GM19351 (cell line): ENCODE results near the gene CNBD2.
"Not testable (repeated sequence)": the region's sequence is repeated elsewhere in the genome, so short reads cannot be mapped to it uniquely, and the experiment has no call there.

Source experiments
- ATAC-seq: cut with Tn5 transposase; IDR thresholded peaks from one replicate; pipeline ENCODE4 v1.9.1; 2021; ENCODE audit warnings: mild to moderate bottlenecking, moderate library complexity; ENCODE audit not compliant: unreplicated experiment

CNBD2 gene

DNA sequence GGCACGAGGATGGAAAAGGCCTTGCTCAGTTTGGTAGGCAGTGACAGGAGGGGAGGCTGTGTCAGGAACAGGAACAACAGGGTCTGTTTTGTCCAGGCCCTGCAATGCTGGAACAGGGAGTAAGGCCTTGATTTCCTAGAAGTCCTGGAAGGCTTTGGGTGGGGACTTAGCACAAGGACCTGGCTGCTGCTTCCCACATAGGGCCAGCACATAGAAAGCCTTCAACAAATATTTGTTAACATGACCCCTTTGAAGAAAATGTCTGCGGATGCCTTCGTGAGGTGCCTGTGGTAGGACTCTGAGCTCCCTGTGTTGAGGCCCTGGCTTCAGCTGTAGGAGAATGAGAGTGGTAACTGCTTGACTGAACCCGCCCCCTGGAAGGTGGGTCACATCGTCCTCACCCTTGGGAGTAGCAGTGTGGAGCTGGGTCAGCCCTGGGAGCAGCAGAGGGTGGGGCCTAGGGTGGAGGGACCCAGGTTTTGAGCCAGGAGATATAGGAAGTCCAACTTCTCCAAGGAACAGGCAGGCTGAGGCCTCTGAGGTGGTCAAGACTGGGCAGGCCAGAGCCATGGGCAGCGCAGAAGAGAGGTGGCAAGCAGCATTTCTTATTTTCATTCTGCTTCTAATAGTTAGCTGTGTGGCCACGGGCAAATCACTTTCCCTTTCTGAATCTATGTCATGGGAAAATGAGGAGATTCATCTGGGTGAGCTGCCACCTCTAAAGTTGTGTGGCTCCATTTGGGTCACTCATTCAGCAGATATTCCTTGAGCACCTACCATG is 50.0 kb downstream of the CNBD2 start:
- ATAC-seq, result no peak

DNA sequence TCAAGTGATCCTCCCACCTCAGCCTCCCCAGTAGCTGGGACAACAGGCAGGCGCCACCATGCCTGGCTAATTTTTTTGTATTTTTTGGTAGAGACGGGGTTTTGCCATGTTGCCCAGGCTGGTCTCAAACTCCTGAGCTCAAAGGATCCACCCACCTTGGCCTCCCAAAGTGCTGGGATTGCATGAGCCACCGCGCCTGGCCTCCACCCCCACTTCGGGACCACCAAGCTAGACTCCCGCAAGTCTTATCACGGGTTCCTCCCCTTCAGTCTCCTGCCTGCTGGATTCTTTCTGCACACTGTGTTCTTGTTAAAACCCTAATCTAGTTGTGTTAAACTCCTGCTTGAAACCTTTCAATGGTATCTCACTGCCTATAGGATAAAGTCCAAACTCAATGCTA is 57.7 kb downstream of the CNBD2 start:
- ATAC-seq, result not testable (repeated sequence)

DNA sequence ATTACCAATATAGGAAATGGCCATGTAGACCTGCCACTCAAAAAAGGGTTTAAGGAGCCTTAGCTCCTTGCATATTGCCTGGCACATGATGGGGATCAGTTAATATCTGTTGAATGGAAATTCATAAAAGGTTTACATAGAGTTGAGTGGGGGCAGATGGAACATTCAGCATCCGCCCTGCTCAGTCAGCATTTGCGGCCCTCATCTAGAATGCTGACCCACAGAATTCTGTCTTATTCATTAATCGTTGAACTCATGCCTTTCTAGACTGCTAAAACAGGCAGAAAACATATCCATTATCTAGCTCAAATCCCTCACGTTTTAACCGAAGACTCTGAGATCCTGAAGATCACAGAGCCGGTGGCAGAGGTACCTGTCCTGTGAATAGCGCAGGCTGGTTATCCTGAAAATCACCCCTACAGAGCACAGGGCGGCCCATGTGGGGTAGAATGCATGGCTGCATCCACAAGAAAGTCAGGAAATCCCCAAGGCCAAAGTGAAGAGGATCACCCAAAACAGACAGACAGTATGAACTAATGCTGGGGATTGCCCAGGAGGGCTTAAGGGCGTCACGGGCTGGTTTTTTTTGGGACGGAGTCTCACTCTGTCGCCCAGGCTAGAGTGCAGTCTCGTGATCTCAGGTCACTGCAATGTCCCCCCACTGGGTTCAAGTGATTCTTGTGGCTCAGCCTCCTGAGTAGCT is 59.9 kb downstream of the CNBD2 start:
- no peak for ATAC-seq

DNA sequence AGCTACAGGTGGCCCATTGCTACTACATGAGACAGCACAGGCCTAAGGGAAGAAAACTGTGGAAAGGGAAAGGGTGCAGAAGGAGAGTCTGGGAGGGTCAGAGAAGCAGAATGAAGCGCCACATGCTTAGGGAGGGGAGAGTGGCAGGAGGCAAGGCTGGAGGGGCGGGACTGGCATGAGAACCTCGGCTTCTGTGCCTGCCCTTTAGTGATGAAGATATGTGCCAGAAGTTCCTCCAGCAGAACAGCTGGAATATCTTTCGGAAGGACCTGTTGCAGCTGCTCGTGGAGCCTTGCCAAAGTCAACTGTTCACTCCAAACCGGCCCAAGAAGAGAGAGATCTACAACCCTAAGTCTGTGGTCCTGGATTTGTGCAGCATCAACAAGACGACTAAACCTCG is 61.8 kb downstream of the CNBD2 start:
- no peak for ATAC-seq

DNA sequence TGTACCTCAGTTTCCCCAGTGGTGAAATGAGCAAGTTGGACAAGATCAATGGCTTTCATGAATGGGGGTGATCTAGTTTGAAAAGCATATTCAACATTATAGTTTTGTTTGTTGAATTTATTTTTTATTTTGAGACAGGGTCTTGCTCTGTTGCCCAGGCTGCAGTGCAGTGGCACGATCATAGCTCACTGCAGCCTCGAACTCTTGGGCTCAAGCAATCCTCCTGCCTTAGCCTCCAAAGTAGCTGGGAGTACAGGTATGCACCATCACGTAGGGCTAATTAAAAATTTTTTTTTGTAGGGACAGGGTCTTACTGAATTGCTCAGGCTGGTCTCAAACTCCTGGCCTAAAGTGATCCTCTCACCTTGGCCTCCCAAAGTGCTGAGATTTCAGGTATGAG is 63.4 kb downstream of the CNBD2 start:
- no peak for ATAC-seq

DNA sequence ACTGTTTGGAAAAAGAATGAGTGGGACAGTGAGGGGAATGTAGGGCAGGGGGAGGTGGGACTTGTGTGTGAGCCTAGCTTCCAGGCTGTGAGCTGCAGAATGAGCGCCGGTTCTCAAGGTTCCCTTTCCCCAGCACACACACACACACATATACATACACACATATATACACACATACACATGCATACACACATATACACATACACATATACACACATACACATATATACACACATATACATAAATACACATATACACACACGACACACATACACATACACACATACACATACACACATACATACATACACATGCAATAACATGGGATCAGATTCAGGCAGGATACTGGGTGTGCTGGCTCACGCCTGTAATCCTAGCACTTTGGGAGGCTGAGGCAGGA is 66.5 kb downstream of the CNBD2 start:
- ATAC-seq, result no peak

DNA sequence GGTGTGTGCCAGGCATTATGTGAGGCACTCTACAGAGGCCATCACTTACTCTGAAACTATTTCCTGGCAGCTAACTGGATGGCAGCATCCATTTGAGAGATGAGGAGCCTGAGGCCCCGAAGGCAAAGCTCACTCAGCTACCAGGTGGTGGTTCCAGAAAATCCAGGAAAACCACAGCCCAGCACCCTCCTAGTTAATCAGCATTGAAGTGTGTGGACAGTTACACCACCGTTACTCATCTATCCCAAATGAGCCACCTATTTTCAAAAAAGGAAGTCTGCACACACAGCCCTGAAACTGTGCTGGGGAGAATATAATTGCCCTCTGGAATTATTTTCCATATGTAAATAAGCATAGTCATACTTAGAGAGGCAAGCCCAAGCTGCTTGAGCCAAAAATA is 67.4 kb downstream of the CNBD2 start:
- no peak for ATAC-seq

DNA sequence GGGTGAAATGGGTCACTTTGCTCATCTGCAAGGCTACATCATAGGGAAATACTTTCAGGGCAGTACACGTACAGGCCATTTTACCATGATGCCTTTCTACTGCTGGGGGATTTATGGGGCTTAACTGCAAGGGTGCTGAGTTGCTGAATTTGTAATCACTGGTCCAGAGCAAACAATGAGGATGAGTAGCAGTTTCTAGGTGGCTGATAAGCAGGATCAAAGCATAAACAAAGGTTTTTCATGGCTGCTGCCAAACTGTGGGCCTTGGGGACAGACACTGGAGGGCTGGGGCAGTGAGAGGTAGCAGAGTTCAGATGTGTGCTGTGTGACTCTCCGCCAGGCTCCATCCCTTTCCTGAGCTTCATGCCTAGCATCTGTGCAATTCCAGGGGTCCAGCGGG is 68.3 kb downstream of the CNBD2 start:
- ATAC-seq, result no peak

DNA sequence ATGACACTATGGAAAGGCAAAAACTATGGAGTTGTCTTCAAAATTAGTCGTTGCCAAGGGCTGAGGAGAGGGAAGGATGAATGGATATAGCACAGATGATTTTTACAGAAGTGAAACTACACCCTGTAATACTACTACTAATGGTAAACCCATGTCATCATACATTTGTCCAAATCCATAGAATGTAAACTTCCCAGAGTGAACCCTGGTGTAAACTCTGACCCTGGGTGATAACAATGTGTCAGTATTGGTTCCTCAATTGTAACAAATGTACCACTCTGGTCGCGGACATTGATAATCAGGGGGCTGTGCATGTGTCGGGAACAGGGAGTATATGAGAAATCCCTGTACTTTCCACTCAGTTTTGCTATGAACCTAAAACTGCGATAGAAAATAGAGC is 72.2 kb downstream of the CNBD2 start:
- no peak for ATAC-seq

DNA sequence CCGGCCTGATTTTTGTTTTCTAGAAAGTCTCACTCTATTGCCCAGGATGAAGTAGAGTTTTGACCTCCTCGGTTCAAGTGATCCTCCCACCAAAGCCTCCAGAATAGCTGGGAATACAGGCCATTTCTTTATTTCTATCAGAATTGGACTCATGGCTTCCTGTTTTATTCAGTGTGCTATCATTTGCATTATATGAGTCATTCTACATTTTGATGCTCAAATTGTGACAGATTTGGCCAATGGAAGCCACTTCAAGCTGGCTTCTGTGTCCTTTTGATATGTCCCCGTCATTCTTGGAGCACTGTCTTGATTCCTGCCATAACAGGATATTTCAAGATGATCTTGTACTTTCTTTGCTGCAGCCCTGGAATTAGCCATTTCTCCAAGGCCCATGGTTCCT is 75.1 kb downstream of the CNBD2 start:
- ATAC-seq, result no peak

DNA sequence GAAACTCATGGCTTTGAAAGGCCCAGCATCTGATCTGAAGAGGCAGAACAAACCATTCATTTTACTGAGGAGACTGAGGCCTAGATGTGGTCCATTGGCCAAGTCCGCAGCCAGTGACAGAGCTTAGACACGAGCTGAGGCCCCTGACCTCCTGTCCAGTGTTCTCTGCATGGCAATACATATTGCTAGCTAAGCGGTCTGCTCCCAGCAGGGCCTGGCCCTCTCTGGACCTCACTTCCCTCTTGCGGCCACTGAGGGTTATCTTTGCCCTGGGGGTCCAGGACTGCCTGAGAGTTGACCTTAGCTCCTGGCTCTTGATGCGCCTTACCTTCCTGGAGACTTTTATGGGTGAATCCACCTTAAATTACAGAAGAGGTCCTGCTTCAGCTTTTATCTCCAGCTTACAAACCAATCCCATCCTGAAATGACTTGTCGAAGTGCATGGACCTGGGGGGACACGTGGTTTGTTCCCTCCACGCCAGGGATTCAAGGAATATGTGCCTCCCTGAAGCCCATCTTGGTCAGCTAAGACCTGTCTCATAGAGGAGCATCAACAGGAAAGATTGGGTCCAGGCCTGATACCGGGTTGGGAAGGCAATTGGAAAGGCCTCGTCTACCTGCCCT is 75.6 kb downstream of the CNBD2 start:
- ATAC-seq, result no peak

DNA sequence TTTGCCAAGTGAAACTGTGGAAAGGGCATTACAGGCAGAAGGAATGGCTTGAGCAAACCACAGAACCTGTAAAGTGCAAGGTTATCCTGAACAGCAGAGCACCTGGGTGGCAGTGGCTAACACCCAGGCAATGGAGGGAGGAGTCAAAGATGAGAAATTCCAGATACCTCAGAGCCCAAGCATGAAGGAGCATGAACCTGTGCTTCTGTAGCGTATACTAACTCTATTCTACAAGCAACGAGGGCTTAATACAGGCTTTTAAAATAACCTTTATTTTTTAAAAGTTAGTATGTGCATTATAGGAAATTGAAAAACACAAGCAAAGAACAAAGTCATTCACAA is 77.0 kb downstream of the CNBD2 start:
- ATAC-seq, result no peak

DNA sequence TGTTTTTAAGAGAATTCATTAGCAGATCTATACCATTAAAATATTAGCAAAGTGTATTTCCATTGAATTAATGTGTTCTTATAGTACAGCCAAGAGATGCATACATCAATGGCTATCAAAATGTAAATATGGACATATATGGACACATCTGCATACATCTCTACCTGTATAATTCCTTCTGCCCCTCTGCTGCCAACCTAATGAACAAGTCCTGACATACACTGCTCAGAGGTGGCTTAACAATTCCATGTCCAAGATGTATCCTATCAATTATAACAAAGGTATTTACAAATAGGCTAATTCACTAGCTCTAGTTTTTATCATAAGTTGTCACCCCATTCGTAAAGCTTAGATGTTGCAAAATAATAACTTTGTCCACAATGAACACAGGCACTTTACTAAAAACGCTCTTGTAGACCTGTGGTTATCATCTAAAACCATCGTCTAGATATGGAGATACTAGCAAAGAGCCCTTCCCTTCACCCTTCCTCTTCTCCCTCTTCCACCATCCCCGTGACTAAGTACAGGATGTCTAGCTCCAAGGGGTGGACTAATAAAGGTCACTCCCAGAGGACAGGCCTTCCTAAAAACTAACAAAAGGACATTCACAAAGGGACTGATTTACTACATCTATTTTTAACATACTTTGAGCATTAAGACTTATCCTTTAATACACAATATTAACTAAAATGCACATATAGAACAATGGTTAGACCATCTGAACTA is 77.8 kb downstream of the CNBD2 start:
- not testable (repeated sequence) for ATAC-seq

DNA sequence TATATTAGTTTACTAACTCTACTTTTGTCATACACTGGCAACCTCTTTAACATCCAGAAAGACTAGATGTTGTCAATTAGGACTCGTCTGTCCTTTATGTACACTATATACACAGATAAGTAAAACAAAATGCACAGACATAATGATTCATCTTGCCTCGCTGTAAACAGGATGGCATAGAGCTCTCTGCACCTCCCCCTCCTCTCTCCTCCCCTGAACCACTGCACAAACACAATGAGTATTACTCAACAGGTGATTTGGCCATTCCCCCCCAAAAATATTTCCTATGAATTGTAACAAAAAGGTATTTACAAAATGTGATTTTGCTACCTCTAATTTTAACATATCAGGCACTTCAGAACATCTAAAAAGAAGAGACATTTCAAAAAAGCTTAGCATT is 81.0 kb downstream of the CNBD2 start:
- not testable (repeated sequence) for ATAC-seq

DNA sequence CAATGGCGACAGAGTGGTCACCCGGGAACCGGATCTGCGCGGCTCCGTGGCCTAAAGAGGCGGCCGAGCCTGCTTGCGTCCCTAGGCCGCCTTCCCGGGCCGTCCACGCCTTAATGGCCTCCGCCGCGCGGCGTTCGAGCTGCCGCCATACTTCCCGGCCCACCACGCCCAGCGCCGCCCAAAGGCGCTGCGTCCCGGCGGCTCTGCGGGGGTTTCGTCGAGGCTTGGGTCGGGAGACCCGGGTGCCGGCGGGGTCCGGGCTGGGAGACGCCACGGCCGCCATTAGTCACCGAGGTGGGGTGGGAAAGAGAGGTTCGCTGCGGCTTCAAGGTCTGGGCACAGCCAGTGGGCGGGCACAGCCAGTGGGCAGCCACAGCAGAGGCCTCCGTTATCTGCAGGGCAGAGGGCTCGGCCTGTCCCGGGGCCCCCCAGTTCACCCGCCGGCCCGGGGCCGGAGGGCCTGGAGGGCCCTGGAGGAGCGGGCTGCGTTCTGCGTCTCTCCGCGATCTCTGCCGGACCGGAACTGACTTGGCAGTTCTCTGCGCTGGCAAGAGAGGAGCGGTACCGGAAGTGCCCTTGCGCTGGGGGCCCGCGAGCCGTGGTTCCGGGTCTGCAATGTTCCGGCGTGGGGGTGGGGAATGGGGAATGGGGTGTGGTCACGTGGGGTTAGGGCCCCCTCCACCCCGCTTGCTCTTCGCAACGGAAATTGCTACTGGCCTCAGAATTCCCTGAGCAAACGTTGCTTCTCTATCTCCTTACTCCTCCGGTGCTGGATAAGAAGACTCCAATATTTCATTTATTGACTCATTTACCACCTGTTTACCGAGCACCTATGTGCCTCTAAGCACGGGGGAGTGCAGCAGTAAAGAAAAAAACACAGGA is 82.3 kb downstream of the CNBD2 start:
- ATAC-seq, result peak; percentile 90

DNA sequence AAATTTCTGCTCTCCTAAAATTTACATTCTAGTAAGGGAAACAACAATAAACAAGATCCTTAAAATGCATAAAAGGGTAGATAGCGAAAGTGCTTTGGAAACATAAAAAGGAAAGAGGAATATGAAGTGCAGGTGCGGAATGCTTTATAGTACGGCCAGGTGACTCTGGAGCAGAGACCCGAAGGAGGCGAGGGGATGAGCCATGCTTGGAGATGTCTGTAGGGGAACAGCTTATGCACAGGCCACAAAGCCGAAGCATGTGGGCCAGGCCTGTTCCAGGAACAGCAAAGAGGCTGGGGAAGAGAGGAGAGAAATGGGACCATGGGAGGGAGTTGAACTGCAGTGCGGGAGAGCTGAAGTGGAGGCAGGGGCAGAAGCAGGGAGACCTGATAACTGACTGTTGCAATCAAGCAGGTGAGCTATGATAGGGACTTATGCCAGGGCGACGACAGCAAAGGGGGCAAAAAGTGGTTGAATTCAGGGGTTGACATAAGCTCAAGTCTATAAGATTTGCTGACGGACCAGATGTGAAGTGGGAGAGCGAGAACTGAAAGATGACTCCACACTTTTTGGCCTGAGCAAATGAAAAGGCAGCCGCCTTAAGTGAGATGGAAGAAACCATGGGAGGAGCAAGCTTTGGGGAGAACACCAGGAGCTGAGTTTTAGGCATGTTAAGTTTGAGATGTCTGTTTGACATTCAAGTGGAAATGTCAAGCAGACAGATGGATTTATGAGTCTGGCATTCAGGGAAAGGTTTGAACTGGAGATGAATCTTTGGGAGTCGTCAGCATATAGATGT is 83.1 kb downstream of the CNBD2 start:
- no peak for ATAC-seq

DNA sequence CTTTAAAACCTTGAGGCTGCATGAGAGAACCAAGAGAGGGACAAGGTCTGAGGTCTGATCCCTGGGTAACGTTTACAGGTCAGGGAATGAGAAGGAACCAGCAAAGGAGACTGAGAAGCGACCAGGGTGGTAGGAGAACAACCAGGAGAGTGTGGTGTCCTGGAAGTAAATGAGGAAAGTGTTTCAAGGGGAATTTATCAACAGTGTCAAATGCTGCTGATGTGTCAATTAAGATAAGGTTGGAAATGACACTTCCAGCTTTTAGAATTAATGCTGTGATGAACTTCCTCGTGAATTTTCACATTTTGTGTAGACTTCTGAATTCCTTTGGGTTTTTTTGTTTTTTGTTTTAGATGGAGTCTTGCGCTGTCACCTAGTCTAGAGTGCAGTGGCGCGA is 83.7 kb downstream of the CNBD2 start:
- ATAC-seq, result no peak

DNA sequence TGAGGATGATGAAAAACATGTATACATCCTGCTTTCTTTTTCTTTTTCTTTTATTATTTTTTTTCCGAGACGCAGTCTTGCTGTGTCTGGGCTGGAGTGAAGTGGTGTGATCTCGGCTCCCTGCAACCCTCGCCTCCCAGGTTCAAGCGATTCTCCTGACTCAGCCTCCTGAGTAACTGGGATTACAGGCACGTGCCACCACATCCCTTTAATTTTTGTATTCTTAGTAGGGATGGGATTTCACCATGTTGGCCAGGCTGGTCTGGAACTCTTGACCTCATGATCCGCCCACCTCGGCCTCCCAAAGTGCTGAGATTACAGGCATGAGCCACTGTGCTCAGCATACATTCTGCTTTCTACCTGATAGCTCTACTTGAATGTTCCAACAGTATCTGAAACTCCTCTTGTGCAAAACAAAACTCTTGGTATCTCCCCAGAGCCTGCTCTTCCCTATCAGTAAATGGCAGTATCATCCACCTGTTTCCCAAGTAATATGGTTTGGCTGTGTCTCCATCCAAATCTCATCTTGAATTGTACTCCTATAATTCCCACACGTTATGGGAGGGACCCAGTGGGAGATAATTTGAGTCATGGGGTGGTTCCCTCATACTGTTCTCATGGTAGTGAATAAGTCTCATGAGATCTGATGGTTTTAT is 85.6 kb downstream of the CNBD2 start:
- ATAC-seq, result not testable (repeated sequence)

DNA sequence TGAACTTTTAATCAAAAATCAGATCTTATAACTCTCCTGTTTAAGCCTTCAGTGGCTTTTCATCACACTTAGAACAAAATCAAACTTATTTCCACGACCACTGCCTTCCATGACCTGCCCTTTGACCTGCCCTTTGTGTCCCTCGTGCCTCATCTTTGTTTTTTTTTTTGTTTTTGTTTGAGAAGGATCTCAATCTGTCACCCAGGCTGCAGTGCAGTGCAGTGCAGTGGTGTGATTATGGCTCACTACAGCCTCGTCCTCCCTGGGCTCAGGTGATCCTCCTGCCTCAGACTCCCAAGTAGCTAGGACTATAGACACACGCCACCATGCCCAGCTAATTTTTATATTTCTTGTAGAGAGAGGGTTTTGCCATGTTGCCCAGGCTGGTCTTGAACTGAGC is 86.8 kb downstream of the CNBD2 start:
- no peak for ATAC-seq
